Measurements from ENCODE around the gene MFNG.

DNA sequence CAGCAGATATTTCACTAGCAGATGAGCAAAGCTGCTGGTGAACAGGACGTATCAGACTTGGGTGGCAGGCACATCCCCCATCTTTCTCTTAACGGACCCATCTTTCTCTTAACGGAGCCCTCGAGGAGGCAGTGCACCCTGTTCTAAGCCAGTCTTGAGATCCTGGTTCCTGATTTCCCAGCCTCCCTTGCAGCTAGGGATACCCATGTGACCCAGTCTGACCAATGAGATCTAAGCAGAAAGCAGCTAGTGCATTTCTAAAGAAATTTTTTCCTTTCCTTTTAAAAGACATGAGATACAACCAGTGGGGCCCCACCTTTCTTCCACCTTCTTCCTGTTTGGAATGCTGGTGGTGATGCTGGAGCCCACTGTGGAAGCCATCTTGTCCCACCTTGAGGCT lies 45.3 kb downstream of the MFNG start:
- TF ChIP-seq, protein P1, sequence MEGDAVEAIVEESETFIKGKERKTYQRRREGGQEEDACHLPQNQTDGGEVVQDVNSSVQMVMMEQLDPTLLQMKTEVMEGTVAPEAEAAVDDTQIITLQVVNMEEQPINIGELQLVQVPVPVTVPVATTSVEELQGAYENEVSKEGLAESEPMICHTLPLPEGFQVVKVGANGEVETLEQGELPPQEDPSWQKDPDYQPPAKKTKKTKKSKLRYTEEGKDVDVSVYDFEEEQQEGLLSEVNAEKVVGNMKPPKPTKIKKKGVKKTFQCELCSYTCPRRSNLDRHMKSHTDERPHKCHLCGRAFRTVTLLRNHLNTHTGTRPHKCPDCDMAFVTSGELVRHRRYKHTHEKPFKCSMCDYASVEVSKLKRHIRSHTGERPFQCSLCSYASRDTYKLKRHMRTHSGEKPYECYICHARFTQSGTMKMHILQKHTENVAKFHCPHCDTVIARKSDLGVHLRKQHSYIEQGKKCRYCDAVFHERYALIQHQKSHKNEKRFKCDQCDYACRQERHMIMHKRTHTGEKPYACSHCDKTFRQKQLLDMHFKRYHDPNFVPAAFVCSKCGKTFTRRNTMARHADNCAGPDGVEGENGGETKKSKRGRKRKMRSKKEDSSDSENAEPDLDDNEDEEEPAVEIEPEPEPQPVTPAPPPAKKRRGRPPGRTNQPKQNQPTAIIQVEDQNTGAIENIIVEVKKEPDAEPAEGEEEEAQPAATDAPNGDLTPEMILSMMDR (IDR thresholded peaks at IDR 0.05): no peak
- TF ChIP-seq POLR2A (IDR thresholded peaks at IDR 0.05): no peak

Data from prostate gland (tissue), 2 donors.